ENCODE data around the gene TMEM273. TPM values are rescaled to one million over a fixed set of nuclear protein-coding genes. Genes with fewer than 3 reads are reported as not detected.

Gene TMEM273
- total RNA-seq, 2 donors from 2014 or later = 4.3 to 9.3 TPM

DNA sequence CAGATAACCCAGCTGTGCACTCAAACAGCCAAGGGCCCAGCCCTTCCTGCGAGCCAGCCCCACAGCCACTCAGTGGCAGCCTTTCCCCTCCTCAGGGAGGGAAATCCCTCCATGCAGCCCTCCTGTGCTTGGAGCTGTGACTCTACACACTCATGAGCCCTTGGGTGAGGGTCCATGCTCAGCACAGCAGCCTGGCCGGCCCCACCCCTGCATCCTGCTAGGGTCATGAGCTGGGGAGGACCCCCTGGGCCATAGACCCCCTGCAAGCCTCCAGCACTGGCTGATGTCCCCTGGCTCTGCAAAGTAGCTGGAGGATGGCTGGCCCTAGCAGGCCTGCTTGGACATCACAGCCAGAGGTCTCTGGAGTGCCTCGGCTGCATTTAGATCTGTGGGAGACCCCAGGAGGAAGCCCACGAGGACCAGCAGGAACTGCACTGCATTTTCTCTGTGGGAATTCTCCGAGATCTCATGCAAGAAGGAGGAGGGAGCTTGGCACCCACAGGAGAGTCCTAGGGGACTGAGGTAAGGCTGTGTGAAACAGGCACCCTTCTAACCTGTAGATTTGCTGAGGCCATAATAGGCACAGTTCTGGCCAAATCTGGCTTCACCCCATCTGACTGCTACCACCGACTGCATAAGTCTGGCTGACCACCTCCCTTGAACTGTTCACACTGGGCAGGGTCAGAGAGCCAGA is 17.4 kb downstream of the TMEM273 start:
- ATAC-seq = no peak
- no peaks in the 10 kb centered on the region for H3K27me3 ChIP-seq
- no peak overlapping the region for H3K27ac ChIP-seq
- intact Hi-C loops (cut with DNase I) = no loop called here
- H3K4me1 ChIP-seq = no peaks in the 10 kb centered on the region
- WGBS, 2 donors = 58 to 60% methylated on average over 1 to 6 of the region's 6 CpGs
- DNase-seq = no peak
- TF ChIP-seq, protein P1, sequence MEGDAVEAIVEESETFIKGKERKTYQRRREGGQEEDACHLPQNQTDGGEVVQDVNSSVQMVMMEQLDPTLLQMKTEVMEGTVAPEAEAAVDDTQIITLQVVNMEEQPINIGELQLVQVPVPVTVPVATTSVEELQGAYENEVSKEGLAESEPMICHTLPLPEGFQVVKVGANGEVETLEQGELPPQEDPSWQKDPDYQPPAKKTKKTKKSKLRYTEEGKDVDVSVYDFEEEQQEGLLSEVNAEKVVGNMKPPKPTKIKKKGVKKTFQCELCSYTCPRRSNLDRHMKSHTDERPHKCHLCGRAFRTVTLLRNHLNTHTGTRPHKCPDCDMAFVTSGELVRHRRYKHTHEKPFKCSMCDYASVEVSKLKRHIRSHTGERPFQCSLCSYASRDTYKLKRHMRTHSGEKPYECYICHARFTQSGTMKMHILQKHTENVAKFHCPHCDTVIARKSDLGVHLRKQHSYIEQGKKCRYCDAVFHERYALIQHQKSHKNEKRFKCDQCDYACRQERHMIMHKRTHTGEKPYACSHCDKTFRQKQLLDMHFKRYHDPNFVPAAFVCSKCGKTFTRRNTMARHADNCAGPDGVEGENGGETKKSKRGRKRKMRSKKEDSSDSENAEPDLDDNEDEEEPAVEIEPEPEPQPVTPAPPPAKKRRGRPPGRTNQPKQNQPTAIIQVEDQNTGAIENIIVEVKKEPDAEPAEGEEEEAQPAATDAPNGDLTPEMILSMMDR (IDR thresholded peaks at IDR 0.05) = no peak
- no peak for TF ChIP-seq POLR2A (IDR thresholded peaks at IDR 0.05)
- H3K4me3 ChIP-seq = no peak overlapping the region
- H3K9me3 ChIP-seq = no peaks in the 10 kb centered on the region
- no peaks in the 10 kb centered on the region for H3K36me3 ChIP-seq (replicated peaks in 1 of 2; ENCODE audit: insufficient read depth in 1 of 2, low read depth in 2 of 2)

DNA sequence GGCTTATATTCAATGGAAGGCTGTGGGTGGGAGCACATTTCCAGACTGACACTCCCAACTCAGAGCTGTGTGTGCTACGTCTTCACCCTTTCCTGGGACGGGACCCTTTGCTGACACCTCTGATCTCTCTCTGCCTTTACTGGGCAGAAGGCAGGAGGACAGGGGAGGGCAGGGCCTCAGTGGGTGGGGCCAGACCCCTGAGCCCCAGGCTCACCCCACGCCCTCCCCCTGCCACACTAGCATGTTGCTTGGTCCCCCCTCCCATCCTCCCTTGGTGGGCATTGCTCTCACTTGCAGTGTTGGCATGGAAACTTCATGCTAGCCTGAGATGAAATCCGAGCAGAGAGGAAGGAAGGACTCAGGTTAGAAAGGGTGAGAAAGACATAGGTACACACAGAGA is 18.4 kb downstream of the TMEM273 start:
- Histone ChIP-seq H3K27ac (no peak overlapping the region), H3K36me3 (replicated peaks in 1 of 2; ENCODE audit: insufficient read depth in 1 of 2, low read depth in 2 of 2) (no peaks in the 10 kb centered on the region), H3K4me3 (no peak overlapping the region), H3K9me3 (no peaks in the 10 kb centered on the region), H3K4me1 (no peaks in the 10 kb centered on the region), H3K27me3 (no peaks in the 10 kb centered on the region)
- whole genome bisulfite sequencing, 2 donors = 58 to 80% methylated on average over 3 of the region's 4 CpGs
- no peak for TF ChIP-seq POLR2A (IDR thresholded peaks at IDR 0.05)
- TF ChIP-seq, protein P1 (IDR thresholded peaks at IDR 0.05) = no peak
- intact Hi-C loops (cut with DNase I) = no loop called here
- no peak for DNase-seq
- ATAC-seq = no peak

DNA sequence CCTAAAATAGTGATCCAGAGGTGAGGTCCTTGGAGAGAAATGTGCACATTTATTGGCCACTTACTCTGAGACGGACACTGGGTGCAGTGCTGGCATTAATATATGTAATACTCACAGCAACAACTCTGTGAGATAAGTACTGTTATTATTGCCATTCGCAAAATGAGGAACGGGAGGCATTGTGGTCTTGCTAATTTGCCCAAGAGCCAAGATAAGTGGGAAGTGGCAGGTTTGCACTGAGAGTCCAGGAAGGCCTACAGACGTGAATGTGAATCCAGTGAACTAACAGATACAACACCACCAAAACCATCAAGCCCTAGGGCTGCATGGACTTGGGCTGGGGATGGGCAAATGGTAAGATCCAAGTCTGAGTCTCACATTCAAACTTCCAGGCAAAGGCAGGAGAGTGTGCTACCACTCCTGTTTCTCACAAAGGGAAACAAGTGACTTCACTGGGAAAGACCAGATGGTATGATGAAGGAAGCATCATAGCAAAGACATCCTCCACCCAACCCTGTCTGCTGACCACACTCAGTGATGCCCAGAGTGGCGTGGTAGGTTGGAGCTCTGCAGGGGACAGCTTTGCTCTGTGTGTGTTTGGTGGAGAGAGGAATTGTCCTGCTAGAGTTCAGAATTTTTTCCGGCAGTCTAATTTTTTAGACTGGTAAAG is 19.2 kb downstream of the TMEM273 start:
- ATAC-seq (no peak), DNase-seq (no peak)
- TF ChIP-seq POLR2A (IDR thresholded peaks at IDR 0.05) = no peak
- TF ChIP-seq, protein P1 (IDR thresholded peaks at IDR 0.05) = no peak
- WGBS, 2 donors = 69 to 74% methylated on average over 6 of the region's 6 CpGs
- Histone ChIP-seq H3K4me1 (no peaks in the 10 kb centered on the region), H3K9me3 (no peaks in the 10 kb centered on the region), H3K36me3 (replicated peaks in 1 of 2; ENCODE audit: insufficient read depth in 1 of 2, low read depth in 2 of 2) (no peaks in the 10 kb centered on the region), H3K27ac (no peak overlapping the region), H3K27me3 (no peaks in the 10 kb centered on the region), H3K4me3 (no peak overlapping the region)
- intact Hi-C loops (cut with DNase I) = no loop called here

DNA sequence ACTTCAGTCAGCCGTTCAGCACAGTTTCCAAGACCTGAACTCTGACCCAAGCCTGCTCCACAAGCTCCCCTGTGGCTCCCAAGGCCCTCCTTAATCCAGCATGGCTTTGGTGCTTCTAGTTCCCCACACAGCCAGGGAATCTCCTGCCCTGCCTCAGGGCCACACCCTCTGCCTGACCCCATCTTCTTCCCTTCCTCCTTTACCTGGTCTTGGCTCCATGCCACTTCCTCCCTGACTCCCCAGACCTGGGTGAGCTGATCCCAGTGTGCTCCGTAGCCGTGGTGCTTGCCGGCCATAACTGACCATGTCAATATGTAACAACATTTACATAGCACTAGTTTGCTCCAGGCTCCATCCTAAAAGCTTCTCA is 20.0 kb downstream of the TMEM273 start:
- TF ChIP-seq, protein P1 (IDR thresholded peaks at IDR 0.05) = no peak
- no peak for TF ChIP-seq POLR2A (IDR thresholded peaks at IDR 0.05)
- Histone ChIP-seq H3K4me3 (no peak overlapping the region), H3K9me3 (no peaks in the 10 kb centered on the region), H3K27me3 (no peaks in the 10 kb centered on the region), H3K4me1 (no peaks in the 10 kb centered on the region), H3K36me3 (replicated peaks in 1 of 2; ENCODE audit: insufficient read depth in 1 of 2, low read depth in 2 of 2) (no peaks in the 10 kb centered on the region), H3K27ac (no peak overlapping the region)
- ATAC-seq (no peak), DNase-seq (no peak)
- 71% methylated on average over 3 to 4 of the region's 4 CpGs for WGBS, 2 donors
- intact Hi-C loops (cut with DNase I) = no loop called here
